Mesothelial cell of epicardium (in vitro differentiated cells): ENCODE results near the gene FAM236B. TPM values are rescaled to one million over a fixed set of nuclear protein-coding genes. Genes with fewer than 3 reads are reported as not detected.
"Not testable (repeated sequence)": the region's sequence is repeated elsewhere in the genome, so short reads cannot be mapped to it uniquely, and the experiment has no call there.

Source experiments
- DNase-seq, 2 experiments: peaks; one replicate each; pipeline ENCODE4 v3.0.0; 2021; ENCODE audit warnings: low spot score in 2 of 2; ENCODE audit not compliant: unreplicated experiment in 2 of 2
- H3K27ac Mint-ChIP-seq: 2 replicates; pipeline ENCODE4 v1.8.0; 2021; ENCODE audit warnings: mixed read lengths
- H3K27me3 Mint-ChIP-seq: 2 replicates; pipeline ENCODE4 v1.8.0; 2021; ENCODE audit warnings: low read depth, mixed read lengths
- H3K36me3 Mint-ChIP-seq: 2 replicates; pipeline ENCODE4 v1.8.0; 2021; ENCODE audit warnings: mixed read lengths
- H3K4me1 Mint-ChIP-seq: 2 replicates; pipeline ENCODE4 v1.8.0; 2021; ENCODE audit warnings: mixed read lengths
- H3K4me3 Mint-ChIP-seq: 2 replicates; pipeline ENCODE4 v1.8.0; 2021; ENCODE audit warnings: mild to moderate bottlenecking, moderate library complexity, mixed read lengths
- H3K9me3 Mint-ChIP-seq: 2 replicates; pipeline ENCODE4 v1.8.0; 2021; ENCODE audit warnings: mixed read lengths
- total RNA-seq: library from RNA; stranded (reverse); gene quantifications from 3 replicates; pipeline ENCODE4 v1.2.1, GENCODE V29; 2021

The FAM236B gene
- not detected in 3 replicates for total RNA-seq

DNA sequence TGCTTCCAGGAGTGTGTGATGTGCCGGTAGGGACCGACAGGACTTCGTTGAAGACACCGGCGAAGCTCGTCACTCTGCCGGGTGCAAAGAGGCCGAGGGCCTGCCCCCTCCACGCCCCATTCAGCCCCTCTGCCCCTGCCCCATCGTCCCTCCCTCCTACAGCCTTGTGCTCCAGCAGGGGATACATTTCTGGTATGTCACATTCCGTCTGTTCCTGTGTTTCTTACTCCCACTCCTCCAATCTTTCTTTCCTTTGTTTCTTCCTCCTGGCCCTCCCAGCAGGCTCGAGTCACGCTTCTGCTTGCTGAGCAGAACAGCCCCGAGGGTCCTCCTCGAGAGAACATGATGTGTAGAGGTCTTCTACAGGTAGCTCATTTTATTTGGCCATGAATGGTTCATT lies at the start of gene FAM236B:
Gene FAM236B (minus strand): TSS at position 101 of the 400 bp plus-strand sequence. CDS start 100 bp downstream, at position 1.
- not testable (repeated sequence) for H3K4me1 Mint-ChIP-seq, H3K27me3 Mint-ChIP-seq, H3K27ac Mint-ChIP-seq, DNase-seq, H3K9me3 Mint-ChIP-seq, H3K36me3 Mint-ChIP-seq, H3K4me3 Mint-ChIP-seq

DNA sequence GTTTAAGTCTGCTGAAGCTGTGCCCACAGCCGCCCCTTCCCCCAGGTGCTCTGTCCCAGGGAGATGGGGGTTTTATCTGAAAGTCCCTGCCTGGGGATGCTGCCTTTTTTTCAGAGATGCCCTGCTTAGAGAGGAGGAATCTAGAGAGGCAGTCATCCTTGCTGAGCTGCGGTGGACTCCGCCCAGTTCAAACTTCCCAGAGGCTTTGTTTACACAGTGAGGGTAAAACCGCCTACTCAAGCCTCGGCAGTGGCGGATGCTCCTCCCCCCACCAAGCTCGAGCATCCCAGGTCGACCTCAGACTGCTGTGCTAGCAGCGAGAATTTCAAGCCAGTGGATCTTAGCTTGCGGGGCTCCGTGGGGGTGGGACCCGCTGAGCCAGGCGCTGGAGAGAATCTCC lies 48.2 kb upstream of the FAM236B start:
- not testable (repeated sequence) for H3K27me3 Mint-ChIP-seq, DNase-seq, H3K27ac Mint-ChIP-seq, H3K9me3 Mint-ChIP-seq, H3K4me1 Mint-ChIP-seq, H3K36me3 Mint-ChIP-seq, H3K4me3 Mint-ChIP-seq

DNA sequence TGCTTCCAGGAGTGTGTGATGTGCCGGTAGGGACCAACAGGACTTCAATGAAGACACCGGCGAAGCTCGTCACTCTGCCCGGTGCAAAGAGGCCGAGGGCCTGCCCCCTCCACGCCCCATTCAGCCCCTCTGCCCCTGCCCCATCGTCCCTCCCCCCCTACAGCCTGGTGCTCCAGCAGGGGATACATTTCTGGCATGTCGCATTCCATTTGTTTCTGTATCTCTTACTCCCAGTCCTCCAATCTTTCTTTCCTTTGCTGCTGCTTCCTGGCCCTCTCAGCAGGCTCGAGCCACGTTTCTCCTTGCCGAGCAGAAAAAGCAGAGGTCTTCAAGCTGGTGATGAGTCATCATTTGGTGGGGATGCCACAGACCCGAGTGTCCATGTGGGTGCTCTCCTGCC lies 25.6 kb upstream of the FAM236B start, which contains the start of gene FAM236D:
Gene FAM236D (minus strand): TSS at position 101 of the 400 bp plus-strand sequence. CDS start 100 bp downstream, at position 1.
- H3K9me3 Mint-ChIP-seq, H3K27me3 Mint-ChIP-seq, H3K27ac Mint-ChIP-seq, DNase-seq, H3K36me3 Mint-ChIP-seq, H3K4me3 Mint-ChIP-seq, H3K4me1 Mint-ChIP-seq: not testable (repeated sequence)

DNA sequence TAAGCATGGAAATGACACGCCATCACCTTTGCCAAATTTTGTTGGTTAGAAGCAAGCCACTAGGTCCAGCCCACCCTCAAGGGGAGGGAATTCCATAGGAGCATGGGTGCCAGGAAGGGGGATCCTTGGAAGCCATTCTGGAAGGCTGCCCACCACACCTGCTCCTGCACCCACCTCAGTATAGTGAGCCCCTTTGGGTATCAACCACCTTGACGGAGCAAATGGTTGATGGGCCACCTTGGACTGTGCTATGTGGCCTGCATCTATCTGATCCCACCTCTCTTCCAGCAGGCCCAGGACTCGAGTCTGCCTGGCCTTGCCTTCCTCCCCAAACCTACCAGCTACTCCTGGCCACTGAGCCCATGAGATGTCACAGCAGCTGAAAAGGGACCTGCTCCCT lies 7.9 kb upstream of the FAM236B start:
- H3K27me3 Mint-ChIP-seq, H3K27ac Mint-ChIP-seq, H3K4me1 Mint-ChIP-seq, DNase-seq, H3K9me3 Mint-ChIP-seq, H3K4me3 Mint-ChIP-seq, H3K36me3 Mint-ChIP-seq: not testable (repeated sequence)

DNA sequence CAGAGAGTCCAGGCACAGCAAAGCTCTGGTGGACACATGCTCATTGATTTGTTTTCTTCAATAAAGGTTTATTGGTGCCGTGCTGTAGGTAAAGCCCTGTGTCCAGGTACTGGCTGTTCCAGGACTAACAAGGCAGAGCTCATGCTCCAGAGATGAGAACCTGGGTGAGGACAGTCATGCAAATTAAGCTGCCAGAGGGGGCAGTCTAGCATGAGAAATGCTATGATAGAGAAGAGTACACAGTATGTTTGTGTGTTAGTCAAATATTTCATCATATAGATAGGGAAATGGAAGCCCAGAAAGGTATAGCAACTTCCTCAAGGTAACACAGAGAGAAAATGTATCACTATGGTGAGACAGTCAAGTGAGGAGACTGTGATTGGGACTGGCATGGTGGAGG lies 5.7 kb upstream of the FAM236B start:
- H3K27ac Mint-ChIP-seq, H3K4me1 Mint-ChIP-seq, H3K36me3 Mint-ChIP-seq, H3K27me3 Mint-ChIP-seq, H3K4me3 Mint-ChIP-seq, H3K9me3 Mint-ChIP-seq, DNase-seq: not testable (repeated sequence)

DNA sequence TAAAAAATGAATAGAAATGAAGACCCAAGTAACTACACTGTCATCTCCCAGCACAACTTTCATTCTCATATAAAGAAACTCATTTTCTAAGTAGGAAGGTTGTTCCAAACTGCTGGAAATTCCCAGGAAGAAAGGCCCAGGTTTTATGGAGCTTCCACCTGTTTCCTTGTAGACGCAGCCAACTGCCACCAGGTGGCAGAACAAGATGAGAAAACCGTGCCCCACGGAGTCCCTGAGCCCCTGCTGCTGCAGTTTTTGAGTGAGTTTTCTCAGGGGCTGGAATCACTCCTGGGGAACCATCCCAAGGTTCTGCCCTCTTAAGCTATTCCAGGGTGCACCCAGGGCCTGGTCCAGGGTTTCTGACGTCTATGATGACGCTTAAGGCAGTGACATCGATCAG lies 1.5 kb upstream of the FAM236B start:
- H3K9me3 Mint-ChIP-seq, H3K4me1 Mint-ChIP-seq, H3K27ac Mint-ChIP-seq, H3K27me3 Mint-ChIP-seq, H3K36me3 Mint-ChIP-seq, DNase-seq, H3K4me3 Mint-ChIP-seq: not testable (repeated sequence)

DNA sequence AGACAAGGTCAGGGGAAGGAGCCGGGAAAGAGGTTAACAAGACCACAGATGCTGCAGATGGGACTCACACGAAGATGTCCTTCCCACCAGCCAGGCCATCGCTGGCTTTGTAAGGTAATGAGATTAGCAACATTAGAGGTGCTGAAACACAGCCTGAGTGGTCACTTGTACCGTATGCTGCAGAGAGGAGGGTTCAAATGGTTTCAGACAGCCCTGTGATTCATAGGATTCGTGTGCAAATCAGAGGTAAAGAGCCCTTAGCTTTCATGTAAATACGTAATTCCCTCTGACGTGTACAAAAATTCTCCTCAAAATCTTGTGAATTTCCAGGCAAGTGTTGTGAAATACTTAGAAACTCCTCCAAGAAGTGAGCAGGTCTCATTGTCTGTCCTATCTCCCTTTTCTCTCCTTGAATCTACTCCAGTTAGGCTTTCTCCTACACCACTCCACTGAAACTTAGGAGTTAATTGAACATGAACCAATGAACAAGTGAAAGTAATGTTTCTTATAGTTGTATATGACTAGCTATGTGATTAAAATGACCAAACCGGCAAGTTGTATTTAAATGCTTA lies 991 bp upstream of the FAM236B start:
- H3K27ac Mint-ChIP-seq, H3K36me3 Mint-ChIP-seq, H3K27me3 Mint-ChIP-seq, H3K4me3 Mint-ChIP-seq, H3K4me1 Mint-ChIP-seq, H3K9me3 Mint-ChIP-seq, DNase-seq: not testable (repeated sequence)

DNA sequence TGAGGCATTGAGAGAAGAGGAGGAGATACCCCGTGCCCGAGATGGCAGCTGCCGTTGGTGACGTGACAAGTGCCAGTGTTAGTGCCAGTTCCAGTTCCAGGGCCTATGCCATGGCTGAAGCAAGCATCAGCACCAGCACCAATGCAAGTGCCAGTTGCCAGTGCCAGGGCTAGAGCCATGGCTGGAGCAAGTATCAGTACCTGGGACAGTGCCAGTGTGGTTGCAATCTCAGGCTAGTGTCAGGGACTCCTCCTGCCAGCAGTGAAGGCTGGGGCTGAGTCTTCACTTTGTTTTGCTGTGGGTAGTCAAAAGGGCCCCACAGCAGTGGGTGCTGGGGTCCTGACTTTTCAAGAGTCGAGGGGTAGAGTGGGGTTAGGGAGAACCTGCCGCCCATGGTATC lies 4.3 kb downstream of the FAM236B start:
- H3K9me3 Mint-ChIP-seq, DNase-seq, H3K36me3 Mint-ChIP-seq, H3K27me3 Mint-ChIP-seq, H3K27ac Mint-ChIP-seq, H3K4me1 Mint-ChIP-seq, H3K4me3 Mint-ChIP-seq: not testable (repeated sequence)

DNA sequence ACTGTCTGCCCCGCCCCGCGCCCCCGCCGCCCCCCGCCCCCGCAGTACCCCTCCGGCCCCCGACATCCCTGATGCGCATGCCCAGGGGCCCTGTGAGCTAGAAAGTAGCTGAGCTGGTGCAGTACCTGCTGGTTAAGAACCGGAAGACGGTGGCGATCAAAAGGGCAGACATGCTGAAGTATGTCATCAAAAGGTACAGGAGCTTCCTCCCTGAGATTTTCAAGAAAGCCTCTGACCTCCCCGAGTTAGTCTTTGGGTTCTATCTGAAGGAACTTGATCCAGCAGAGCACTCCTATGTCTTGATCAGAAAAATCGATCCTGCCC lies 5.0 kb downstream of the FAM236B start:
- H3K27me3 Mint-ChIP-seq, H3K4me3 Mint-ChIP-seq, H3K36me3 Mint-ChIP-seq, H3K4me1 Mint-ChIP-seq, H3K9me3 Mint-ChIP-seq, H3K27ac Mint-ChIP-seq, DNase-seq: not testable (repeated sequence)

DNA sequence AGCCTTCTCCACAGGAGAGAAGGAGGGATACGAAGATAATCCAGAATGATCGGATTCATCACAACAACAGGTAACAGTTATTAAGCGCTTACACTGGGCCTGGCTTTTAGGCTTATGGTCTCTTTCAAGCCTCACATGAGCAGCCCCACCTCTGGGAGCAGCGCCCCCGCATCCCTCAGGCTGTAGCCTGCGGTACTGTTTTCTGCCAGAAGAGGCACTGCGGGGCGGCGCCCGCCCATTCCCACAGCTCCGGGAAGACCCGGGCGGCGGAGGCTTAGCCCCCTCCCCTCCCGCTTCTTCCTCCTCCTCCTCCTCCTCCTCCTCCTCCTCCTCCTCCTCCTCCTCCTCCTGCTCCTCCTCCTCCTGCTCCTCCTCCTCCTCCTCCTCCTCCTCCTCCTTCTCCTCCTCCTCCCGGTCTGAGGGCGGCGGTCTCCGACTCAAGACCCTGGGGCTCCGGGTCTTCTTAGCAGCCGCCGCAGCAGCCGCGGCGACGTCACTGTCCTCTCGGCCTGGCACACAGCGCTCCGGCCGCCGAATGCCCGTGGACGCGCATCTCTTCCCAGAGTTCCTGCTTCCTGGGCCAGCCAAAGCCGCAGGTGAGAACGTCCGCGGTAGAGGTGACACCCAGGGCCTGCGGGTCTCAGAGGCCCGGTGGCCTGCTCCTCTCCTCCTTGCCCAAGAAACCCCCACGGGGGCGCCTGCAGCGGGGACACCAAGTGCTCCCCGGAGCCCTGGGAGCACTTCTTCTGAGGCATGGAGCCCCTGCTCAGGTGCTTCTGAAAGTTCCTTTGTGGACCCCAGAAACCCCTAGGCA lies 5.6 kb downstream of the FAM236B start, which contains the start of gene DMRTC1B:
Gene DMRTC1B (plus strand): TSS at position 238 of the 814 bp plus-strand sequence. CDS start 68,246 bp downstream, outside the sequence.
- H3K36me3 Mint-ChIP-seq, H3K27me3 Mint-ChIP-seq, H3K4me3 Mint-ChIP-seq, H3K4me1 Mint-ChIP-seq, H3K9me3 Mint-ChIP-seq, H3K27ac Mint-ChIP-seq, DNase-seq: not testable (repeated sequence)

DNA sequence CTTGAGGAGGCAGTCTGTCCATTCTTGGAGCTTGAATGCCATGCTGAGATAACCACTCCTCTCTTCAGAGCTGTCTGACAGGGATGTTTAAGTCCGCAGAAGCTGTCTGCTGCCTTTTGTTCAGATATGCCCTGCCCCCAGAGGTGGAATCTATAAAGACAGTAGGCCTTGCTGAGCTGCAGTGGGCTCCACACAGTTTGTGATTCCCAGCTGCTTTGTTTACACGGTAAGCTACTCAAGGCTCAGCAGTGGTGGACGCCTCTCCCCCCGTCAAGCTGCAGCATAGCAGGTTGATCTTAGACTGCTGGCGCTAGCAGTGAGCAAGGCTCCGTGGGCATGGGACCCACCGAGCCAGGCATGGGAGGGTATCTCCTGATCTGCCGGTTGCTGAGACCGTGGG lies 22.0 kb downstream of the FAM236B start:
- not testable (repeated sequence) for H3K27me3 Mint-ChIP-seq, H3K4me3 Mint-ChIP-seq, DNase-seq, H3K36me3 Mint-ChIP-seq, H3K9me3 Mint-ChIP-seq, H3K27ac Mint-ChIP-seq, H3K4me1 Mint-ChIP-seq

DNA sequence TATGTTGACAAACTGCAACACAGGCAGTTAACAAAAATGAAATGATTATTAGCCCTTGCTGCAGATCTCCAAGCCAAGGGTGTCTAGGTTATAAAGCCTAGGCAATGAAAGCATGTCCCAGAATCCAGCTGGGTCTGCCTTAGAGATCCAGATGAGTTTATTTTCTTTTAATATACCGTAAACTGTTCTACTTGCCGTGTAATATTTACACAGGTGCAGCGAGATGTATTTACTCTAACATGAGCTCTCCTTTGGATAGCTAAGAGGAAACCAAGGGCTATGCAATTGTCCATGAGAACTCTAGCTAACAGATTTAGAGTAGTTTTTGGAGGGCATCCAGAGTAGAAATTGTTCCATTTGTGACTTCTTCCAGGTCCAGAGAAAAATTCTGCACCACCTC lies 33.9 kb downstream of the FAM236B start:
- not testable (repeated sequence) for H3K27ac Mint-ChIP-seq, DNase-seq, H3K4me1 Mint-ChIP-seq, H3K27me3 Mint-ChIP-seq, H3K4me3 Mint-ChIP-seq, H3K9me3 Mint-ChIP-seq, H3K36me3 Mint-ChIP-seq

DNA sequence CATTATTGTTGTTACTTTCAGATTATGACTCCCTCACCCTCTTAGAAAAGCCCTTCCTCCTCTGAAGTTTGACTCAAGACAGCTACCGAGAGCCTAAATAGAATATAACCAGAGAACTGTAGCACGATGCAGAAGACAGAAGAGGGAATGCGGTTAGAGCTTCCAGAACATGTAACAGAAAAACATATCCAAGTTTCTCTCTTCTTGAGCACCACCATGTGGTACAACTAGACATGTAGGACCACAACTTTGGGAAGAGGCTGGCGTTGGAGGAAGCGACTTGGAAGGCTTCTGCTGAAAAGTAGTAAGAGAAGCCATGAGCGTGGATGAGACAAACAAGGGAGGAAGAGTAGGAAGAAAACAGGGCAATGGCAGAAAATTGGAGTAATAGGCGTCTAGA lies 36.9 kb downstream of the FAM236B start:
- H3K36me3 Mint-ChIP-seq, H3K27me3 Mint-ChIP-seq, H3K4me3 Mint-ChIP-seq, DNase-seq, H3K9me3 Mint-ChIP-seq, H3K27ac Mint-ChIP-seq, H3K4me1 Mint-ChIP-seq: not testable (repeated sequence)
